ENCODE data around the gene SEC23A.
"Not testable (repeated sequence)": the region's sequence is repeated elsewhere in the genome, so short reads cannot be mapped to it uniquely, and the experiment has no call there.

DNA sequence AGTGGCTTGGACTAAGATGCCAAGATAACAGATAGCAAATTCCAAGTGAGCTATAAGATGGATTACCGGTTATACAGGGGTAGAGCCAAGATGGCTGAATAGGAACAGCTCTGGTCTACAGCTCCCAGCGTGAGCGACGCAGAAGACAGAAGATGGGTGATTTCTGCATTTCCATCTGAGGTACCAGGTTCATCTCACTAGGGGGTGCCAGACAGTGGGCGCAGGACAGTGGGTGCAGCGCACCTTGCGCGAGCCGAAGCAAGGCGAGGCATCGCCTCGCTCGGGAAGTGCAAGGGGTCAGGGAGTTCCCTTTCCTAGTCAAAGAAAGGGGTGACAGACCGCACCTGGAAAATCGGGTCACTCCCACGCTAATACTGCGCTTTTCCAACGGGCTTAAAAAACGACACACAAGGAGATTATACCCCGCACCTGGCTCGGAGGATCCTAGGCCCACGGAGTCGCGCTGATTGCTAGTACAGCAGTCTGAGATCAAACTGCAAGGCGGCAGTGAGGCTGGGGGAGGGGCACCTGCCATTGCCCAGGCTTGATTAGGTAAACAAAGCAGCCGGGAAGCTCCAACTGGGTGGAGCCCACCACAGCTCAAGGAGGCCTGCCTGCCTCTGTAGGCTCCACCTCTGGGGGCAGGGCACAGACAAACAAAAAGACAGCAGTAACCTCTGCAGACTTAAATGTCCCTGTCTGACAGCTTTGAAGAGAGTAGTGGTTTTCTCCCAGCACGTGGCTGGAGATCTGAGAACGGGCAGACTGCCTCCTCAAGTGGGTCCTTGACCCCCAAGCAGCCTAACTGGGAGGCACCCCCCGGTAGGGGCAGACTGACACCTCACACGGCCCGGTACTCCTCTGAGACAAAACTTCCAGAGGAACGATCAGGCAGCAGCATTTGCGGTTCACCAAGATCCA lies 85.7 kb downstream of the SEC23A start:
- TF ChIP-seq, protein P1, sequence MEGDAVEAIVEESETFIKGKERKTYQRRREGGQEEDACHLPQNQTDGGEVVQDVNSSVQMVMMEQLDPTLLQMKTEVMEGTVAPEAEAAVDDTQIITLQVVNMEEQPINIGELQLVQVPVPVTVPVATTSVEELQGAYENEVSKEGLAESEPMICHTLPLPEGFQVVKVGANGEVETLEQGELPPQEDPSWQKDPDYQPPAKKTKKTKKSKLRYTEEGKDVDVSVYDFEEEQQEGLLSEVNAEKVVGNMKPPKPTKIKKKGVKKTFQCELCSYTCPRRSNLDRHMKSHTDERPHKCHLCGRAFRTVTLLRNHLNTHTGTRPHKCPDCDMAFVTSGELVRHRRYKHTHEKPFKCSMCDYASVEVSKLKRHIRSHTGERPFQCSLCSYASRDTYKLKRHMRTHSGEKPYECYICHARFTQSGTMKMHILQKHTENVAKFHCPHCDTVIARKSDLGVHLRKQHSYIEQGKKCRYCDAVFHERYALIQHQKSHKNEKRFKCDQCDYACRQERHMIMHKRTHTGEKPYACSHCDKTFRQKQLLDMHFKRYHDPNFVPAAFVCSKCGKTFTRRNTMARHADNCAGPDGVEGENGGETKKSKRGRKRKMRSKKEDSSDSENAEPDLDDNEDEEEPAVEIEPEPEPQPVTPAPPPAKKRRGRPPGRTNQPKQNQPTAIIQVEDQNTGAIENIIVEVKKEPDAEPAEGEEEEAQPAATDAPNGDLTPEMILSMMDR (IDR thresholded peaks at IDR 0.05), result not testable (repeated sequence)
- not testable (repeated sequence) for TF ChIP-seq POLR2A, EP300 (IDR thresholded peaks at IDR 0.05)
